ENCODE measurements around the gene ZSCAN18.

DNA sequence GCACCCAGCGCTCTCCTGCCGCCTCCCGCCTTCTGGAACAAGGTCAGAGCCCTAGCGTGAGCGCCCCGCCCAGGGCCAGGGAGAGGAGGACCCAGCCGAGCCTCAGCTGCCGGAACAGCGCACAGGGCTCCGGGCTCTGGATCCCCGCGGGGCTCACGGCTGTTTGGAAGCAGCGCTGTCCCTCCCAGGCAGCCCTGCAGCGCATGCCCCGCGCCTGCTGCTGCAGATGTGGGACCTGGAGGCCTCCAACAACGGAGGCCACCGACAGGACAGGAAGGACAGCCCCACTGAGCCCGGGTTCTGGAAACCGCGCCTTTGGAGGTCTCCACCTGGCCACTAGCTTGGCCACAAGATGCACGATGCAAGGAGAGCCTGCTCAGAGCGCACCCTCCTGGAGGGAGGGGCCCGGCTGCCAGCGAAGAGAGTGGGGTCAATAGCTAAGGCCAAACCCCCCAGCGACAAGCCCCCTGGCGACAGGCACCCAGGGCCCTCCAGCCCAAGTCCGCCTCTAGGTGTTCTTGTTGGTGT lies 12.6 kb downstream of the ZSCAN18 start:
- no peak for TF ChIP-seq CTCF (IDR thresholded peaks at IDR 0.05; ENCODE audit: low read length)
- no peak for TF ChIP-seq EZH2 (IDR thresholded peaks at IDR 0.05; ENCODE audit: borderline replicate concordance, low read length)

Data from OCI-LY1 (cell line).